Hepatocyte (in vitro differentiated cells): ENCODE data around the gene TRIM15. TPM values are rescaled to one million over a fixed set of nuclear protein-coding genes. Genes with fewer than 3 reads are reported as not detected.

Source experiments
- DNase-seq: peaks from one replicate; pipeline ENCODE4 v3.0.0-alpha.2; 2016; ENCODE audit warnings: low spot score
- H2AFZ ChIP-seq: fragments of 200-600 bp; sonication (generic); 2 replicates; pipeline ENCODE4 v1.6.0; 2016; ENCODE audit warnings: antibody characterized with exemption, mild to moderate bottlenecking
- H3K27ac ChIP-seq: fragments of 200-600 bp; sonication (generic); 2 replicates; pipeline ENCODE4 v1.5.1; 2016; ENCODE audit warnings: mild to moderate bottlenecking
- H3K27me3 ChIP-seq: fragments of 200-600 bp; sonication (generic); 2 replicates; pipeline ENCODE4 v1.6.1; 2016
- H3K36me3 ChIP-seq: fragments of 200-600 bp; sonication (generic); replicated peaks from 2 replicates; pipeline ENCODE4 v1.5.1; 2016; ENCODE audit warnings: low read depth; ENCODE audit not compliant: insufficient read depth
- H3K4me1 ChIP-seq: fragments of 200-600 bp; sonication (generic); 2 replicates; pipeline ENCODE4 v1.5.1; 2016; ENCODE audit warnings: mild to moderate bottlenecking, moderate library complexity; ENCODE audit not compliant: insufficient read depth
- H3K4me2 ChIP-seq: fragments of 200-600 bp; sonication (generic); 2 replicates; pipeline ENCODE4 v1.6.0; 2016
- H3K4me3 ChIP-seq: fragments of 200-600 bp; sonication (generic); 2 replicates; pipeline ENCODE4 v1.5.1; 2016; ENCODE audit warnings: mild to moderate bottlenecking
- H3K79me2 ChIP-seq: fragments of 200-600 bp; sonication (generic); 2 replicates; pipeline ENCODE4 v1.6.0; 2017; ENCODE audit warnings: mild to moderate bottlenecking
- H3K9me2 ChIP-seq: fragments of 200-600 bp; sonication (generic); replicated peaks from 2 replicates; pipeline ENCODE4 v1.6.0; 2017; ENCODE audit warnings: mild to moderate bottlenecking; ENCODE audit not compliant: insufficient read depth
- H3K9me3 ChIP-seq: fragments of 200-600 bp; sonication (generic); 2 replicates; pipeline ENCODE4 v1.5.1; 2016; ENCODE audit warnings: low read depth, mild to moderate bottlenecking
- H4K20me1 ChIP-seq: fragments of 200-600 bp; sonication (generic); 2 replicates; pipeline ENCODE4 v1.6.0; 2016; ENCODE audit warnings: mild to moderate bottlenecking; ENCODE audit not compliant: insufficient read depth, poor library complexity, severe bottlenecking
- CTCF ChIP-seq: fragments of 200-600 bp; sonication (generic); IDR thresholded peaks from 2 replicates; pipeline ENCODE4 v1.5.1; 2016; ENCODE audit warnings: antibody characterized with exemption, mild to moderate bottlenecking; ENCODE audit not compliant: poor library complexity
- EZH2 ChIP-seq: fragments of 200-600 bp; sonication (generic); IDR thresholded peaks from 2 replicates; pipeline ENCODE4 v1.6.1; 2016; ENCODE audit warnings: antibody characterized with exemption, mild to moderate bottlenecking, borderline replicate concordance
- EZH2phosphoT487 ChIP-seq: fragments of 200-600 bp; sonication (generic); IDR thresholded peaks from one replicate; pipeline ENCODE4 v1.6.1; 2018; ENCODE audit warnings: antibody characterized with exemption, mild to moderate bottlenecking, low read depth, moderate library complexity; ENCODE audit not compliant: unreplicated experiment, severe bottlenecking
- WGBS: methylation state at CpG from one replicate; pipeline ENCODE4 v1.1.6; 2016; ENCODE audit warnings: low lambda C conversion rate; ENCODE audit errors: missing lambda C conversion rate; 5-methylcytosine and 5-hydroxymethylcytosine counted together
- polyA plus RNA-seq: library from polyadenylated mRNA; unstranded; fragments of >200 nt; fragmentation: Nextera tagmentation; extraction: Ambion mirVana; gene quantifications from 2 replicates; pipeline ENCODE4 v1.2.1, GENCODE V29; 2016
- total RNA-seq: library from RNA; depleted of rRNA; stranded (reverse); fragments of >200 nt; gene quantifications from 2 replicates; pipeline ENCODE4 v1.2.3, GENCODE V29; 2014

Gene TRIM15
- total and polyA plus RNA-seq, 2 experiments from 2014 or later = 1.2 to 2.6 TPM

GRCh38 chr6:30198166-30199084 lies 35.1 kb downstream of the TRIM15 start:
- peaks cover 33% of the 10 kb centered on the region for H3K79me2 ChIP-seq
- no peak overlapping the region for H2AFZ ChIP-seq
- no peaks in the 10 kb centered on the region for H3K9me3 ChIP-seq
- DNase-seq = no peak
- H3K9me2 ChIP-seq = no peaks in the 10 kb centered on the region
- peaks cover 6% of the 10 kb centered on the region for H3K4me1 ChIP-seq
- peaks cover 3% of the 10 kb centered on the region for H3K36me3 ChIP-seq
- H4K20me1 ChIP-seq = peaks cover 12% of the 10 kb centered on the region
- TF ChIP-seq EZH2phosphoT487 (no peak), CTCF (no peak), EZH2 (no peak)
- H3K4me2 ChIP-seq = no peak overlapping the region
- no peaks in the 10 kb centered on the region for H3K27me3 ChIP-seq
- H3K27ac ChIP-seq = no peak overlapping the region
- no peak overlapping the region for H3K4me3 ChIP-seq
- 96% methylated on average over 34 of the region's 34 CpGs for WGBS

- no peak for DNase-seq
- Histone ChIP-seq H3K79me2 (peaks cover 56% of the 10 kb centered on the region), H3K9me3 (no peaks in the 10 kb centered on the region), H3K4me2 (no peak overlapping the region), H3K9me2 (no peaks in the 10 kb centered on the region), H2AFZ (no peak overlapping the region), H3K4me3 (no peak overlapping the region), H3K4me1 (peaks cover 6% of the 10 kb centered on the region), H3K27ac (peak overlapping the region; percentile 26), H4K20me1 (peaks cover 33% of the 10 kb centered on the region), H3K36me3 (peaks cover 3% of the 10 kb centered on the region), H3K27me3 (no peaks in the 10 kb centered on the region)
- TF ChIP-seq CTCF = no peak
- no peak for TF ChIP-seq EZH2
- TF ChIP-seq EZH2phosphoT487 = no peak
- 84% methylated on average over 6 of the region's 6 CpGs for WGBS
Measured at GRCh38 chr6:30200551-30201281, 37.4 kb downstream of the TRIM15 start.

DNA sequence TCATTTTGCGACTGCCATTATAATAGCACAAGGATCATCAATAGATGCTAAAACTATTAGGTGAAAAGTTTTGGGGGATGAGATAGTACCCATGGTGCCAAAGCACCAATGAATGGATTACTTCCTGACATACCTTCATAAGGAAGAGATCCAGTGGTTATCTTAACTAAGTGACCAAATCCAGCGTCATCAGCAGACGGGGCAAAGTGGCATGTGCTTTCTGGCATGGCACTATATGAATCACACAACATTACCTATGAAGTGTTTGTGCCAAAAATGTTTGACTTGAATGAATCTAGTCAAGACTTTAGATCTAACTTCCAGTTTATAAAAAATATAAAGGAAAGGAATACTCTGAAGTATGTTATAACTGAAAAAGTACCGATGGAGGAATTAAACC lies 39.0 kb downstream of the TRIM15 start:
- Histone ChIP-seq H2AFZ (no peak overlapping the region), H3K27ac (peak overlapping the region; percentile 14), H3K27me3 (no peaks in the 10 kb centered on the region), H3K9me2 (no peaks in the 10 kb centered on the region), H3K4me2 (no peak overlapping the region), H4K20me1 (peaks cover 45% of the 10 kb centered on the region), H3K4me1 (peaks cover 15% of the 10 kb centered on the region), H3K36me3 (no peaks in the 10 kb centered on the region), H3K4me3 (no peak overlapping the region), H3K79me2 (peaks cover 66% of the 10 kb centered on the region), H3K9me3 (no peaks in the 10 kb centered on the region)
- no peak for DNase-seq
- 94% methylated on average over 4 of the region's 4 CpGs for WGBS
- TF ChIP-seq CTCF (no peak), EZH2phosphoT487 (no peak), EZH2 (no peak)
